IPS DF 6.9 (cell line): ENCODE measurements around the gene ABTB1.

Source experiments
- DNase-seq: peaks from one replicate; pipeline ENCODE4 v3.0.0-alpha.2; 2013; ENCODE audit warnings: low read depth, low spot score
- H3K27ac ChIP-seq: one replicate; pipeline ENCODE4 v1.5.1; 2013; ENCODE audit warnings: low read length, control low read depth
- H3K27me3 ChIP-seq: 2 replicates; pipeline ENCODE4 v1.6.1; 2013; ENCODE audit warnings: mild to moderate bottlenecking, low read length; ENCODE audit not compliant: control insufficient read depth, insufficient read depth
- H3K36me3 ChIP-seq: 2 replicates; pipeline ENCODE4 v1.6.1; 2013; ENCODE audit warnings: low read length; ENCODE audit not compliant: control insufficient read depth, insufficient read depth
- H3K4me1 ChIP-seq: 2 replicates; pipeline ENCODE4 v1.6.1; 2013; ENCODE audit warnings: low read length; ENCODE audit not compliant: control insufficient read depth, insufficient read depth
- H3K4me3 ChIP-seq: 2 replicates; pipeline ENCODE4 v1.5.1; 2013; ENCODE audit warnings: mild to moderate bottlenecking, low read length
- H3K9me3 ChIP-seq: 2 replicates; pipeline ENCODE4 v1.6.1; 2013; ENCODE audit warnings: low read length, inconsistent platforms; ENCODE audit not compliant: control insufficient read depth, insufficient read depth
- WGBS: extraction: QIAGEN DNeasy Blood & Tissue Kit; methylation state at CpG from one replicate; pipeline ENCODE4 v1.1.7; 2013; ENCODE audit warnings: mixed read lengths, missing lambda C conversion rate; ENCODE audit not compliant: insufficient read length, insufficient coverage; 5-methylcytosine and 5-hydroxymethylcytosine counted together

ABTB1 gene

GRCh38 chr3:127712881-127713771, 40.4 kb downstream of the ABTB1 start:
- H3K4me1 ChIP-seq = no peaks in the 10 kb centered on the region
- no peaks in the 10 kb centered on the region for H3K36me3 ChIP-seq
- no peak for DNase-seq
- H3K9me3 ChIP-seq = no peaks in the 10 kb centered on the region
- H3K27ac ChIP-seq = no peak overlapping the region
- WGBS = no CpG with 5 or more reads among the region's 9 CpGs
- no peak overlapping the region for H3K4me3 ChIP-seq
- H3K27me3 ChIP-seq = no peaks in the 10 kb centered on the region

- H3K4me1 ChIP-seq = no peaks in the 10 kb centered on the region
- H3K9me3 ChIP-seq = no peaks in the 10 kb centered on the region
- no peak for DNase-seq
- H3K27me3 ChIP-seq = no peaks in the 10 kb centered on the region
- WGBS = no CpG with 5 or more reads among the region's 10 CpGs
- no peak overlapping the region for H3K27ac ChIP-seq
- no peak overlapping the region for H3K4me3 ChIP-seq
- no peaks in the 10 kb centered on the region for H3K36me3 ChIP-seq
Observed at GRCh38 chr3:127714125-127714571, 41.4 kb downstream of the ABTB1 start.

GRCh38 chr3:127714866-127715265, 42.1 kb downstream of the ABTB1 start:
- Histone ChIP-seq H3K27me3 (no peaks in the 10 kb centered on the region), H3K9me3 (no peaks in the 10 kb centered on the region), H3K4me3 (no peak overlapping the region), H3K36me3 (no peaks in the 10 kb centered on the region), H3K4me1 (no peaks in the 10 kb centered on the region), H3K27ac (no peak overlapping the region)
- no peak for DNase-seq
- WGBS = no CpG with 5 or more reads among the region's 5 CpGs

GRCh38 chr3:127715532-127715931, 42.8 kb downstream of the ABTB1 start:
- Histone ChIP-seq H3K36me3 (no peaks in the 10 kb centered on the region), H3K4me3 (no peak overlapping the region), H3K9me3 (no peaks in the 10 kb centered on the region), H3K27ac (no peak overlapping the region), H3K4me1 (no peaks in the 10 kb centered on the region), H3K27me3 (no peaks in the 10 kb centered on the region)
- DNase-seq = no peak
- WGBS = no CpG with 5 or more reads among the region's 8 CpGs

GRCh38 chr3:127716384-127716783, 43.6 kb downstream of the ABTB1 start:
- DNase-seq = no peak
- Histone ChIP-seq H3K27me3 (no peaks in the 10 kb centered on the region), H3K36me3 (no peaks in the 10 kb centered on the region), H3K9me3 (no peaks in the 10 kb centered on the region), H3K4me3 (no peak overlapping the region), H3K27ac (no peak overlapping the region), H3K4me1 (no peaks in the 10 kb centered on the region)
- no CpG with 5 or more reads among the region's 6 CpGs for WGBS

GRCh38 chr3:127717357-127718244, 44.8 kb downstream of the ABTB1 start:
- H3K9me3 ChIP-seq = no peaks in the 10 kb centered on the region
- H3K27ac ChIP-seq = no peak overlapping the region
- no peak for DNase-seq
- no peaks in the 10 kb centered on the region for H3K36me3 ChIP-seq
- 0 out of 2 replicates have a peak, but pooled peaks cover 1% of the 10 kb centered on the region for H3K4me1 ChIP-seq
- H3K4me3 ChIP-seq = no peak overlapping the region
- no CpG with 5 or more reads among the region's 14 CpGs for WGBS
- H3K27me3 ChIP-seq = no peaks in the 10 kb centered on the region

- Histone ChIP-seq H3K27ac (no peak overlapping the region), H3K36me3 (no peaks in the 10 kb centered on the region), H3K9me3 (no peaks in the 10 kb centered on the region), H3K4me1 (0 out of 2 replicates have a peak, but pooled peaks cover 1% of the 10 kb centered on the region), H3K27me3 (no peaks in the 10 kb centered on the region), H3K4me3 (no peak overlapping the region)
- no peak for DNase-seq
- no CpG with 5 or more reads among the region's 7 CpGs for WGBS
Observed at GRCh38 chr3:127718245-127718915, 45.6 kb downstream of the ABTB1 start.

GRCh38 chr3:127718916-127719290, 46.2 kb downstream of the ABTB1 start:
- 0 out of 2 replicates have a peak, but pooled peaks cover 1% of the 10 kb centered on the region for H3K4me1 ChIP-seq
- H3K4me3 ChIP-seq = no peak overlapping the region
- H3K36me3 ChIP-seq = no peaks in the 10 kb centered on the region
- no peaks in the 10 kb centered on the region for H3K27me3 ChIP-seq
- H3K27ac ChIP-seq = no peak overlapping the region
- H3K9me3 ChIP-seq = no peaks in the 10 kb centered on the region
- no CpG with 5 or more reads among the region's 3 CpGs for WGBS
- DNase-seq = no peak

GRCh38 chr3:127719369-127719768, 46.6 kb downstream of the ABTB1 start:
- Histone ChIP-seq H3K27me3 (no peaks in the 10 kb centered on the region), H3K4me1 (0 out of 2 replicates have a peak, but pooled peaks cover 1% of the 10 kb centered on the region), H3K27ac (no peak overlapping the region), H3K4me3 (no peak overlapping the region), H3K36me3 (no peaks in the 10 kb centered on the region), H3K9me3 (no peaks in the 10 kb centered on the region)
- DNase-seq = no peak
- no CpG with 5 or more reads among the region's 8 CpGs for WGBS
